GM04503 (cell line): ENCODE data around the gene ADK.
"Not testable (repeated sequence)": the region's sequence is repeated elsewhere in the genome, so short reads cannot be mapped to it uniquely, and the experiment has no call there.

Experiments used
- DNase-seq: peaks from one replicate; pipeline ENCODE4 v3.0.0-alpha.2; 2012; ENCODE audit warnings: low read depth

Gene ADK

GRCh38 chr10:74490551-74490950, 339.5 kb downstream of the ADK start:
- DNase-seq, result no peak

DNA sequence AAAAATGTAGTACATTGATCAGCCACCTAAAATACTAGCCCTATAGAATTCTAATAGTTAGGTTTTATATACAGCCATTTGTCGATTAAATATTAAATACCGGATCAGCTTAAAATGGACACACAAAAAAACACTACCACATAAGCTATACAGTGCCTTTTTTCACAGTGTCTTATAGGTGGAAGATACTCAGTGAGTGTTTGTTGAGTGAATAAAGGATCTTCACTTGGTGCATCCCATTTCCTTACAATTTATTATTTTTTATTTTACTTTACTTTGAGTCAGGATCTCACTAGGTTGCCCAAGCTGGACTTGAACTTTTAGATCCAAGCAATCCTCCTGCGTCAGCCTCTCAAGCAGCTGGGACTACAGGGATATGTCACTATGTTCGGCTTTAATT, 340.0 kb downstream of the ADK start:
- no peak for DNase-seq

GRCh38 chr10:74496276-74496675, 345.3 kb downstream of the ADK start:
- not testable (repeated sequence) for DNase-seq

DNA sequence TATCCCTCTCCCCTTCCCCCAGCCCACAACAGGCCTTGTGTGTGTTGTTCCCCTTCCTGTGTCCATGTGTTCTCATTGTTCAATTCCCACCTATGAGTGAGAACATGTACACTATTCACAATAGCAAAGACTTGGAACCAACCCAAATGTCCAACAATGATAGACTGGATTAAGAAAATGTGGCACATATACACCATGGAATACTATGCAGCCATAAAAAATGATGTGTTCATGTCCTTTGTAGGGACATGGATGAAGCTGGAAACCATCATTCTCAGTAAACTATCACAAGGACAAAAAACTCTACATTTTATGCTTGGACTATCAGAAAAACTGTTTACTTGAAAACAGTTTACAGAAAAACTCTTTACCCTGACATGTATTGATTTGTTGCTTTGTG, 347.6 kb downstream of the ADK start:
- DNase-seq, result not testable (repeated sequence)

- no peak for DNase-seq
Measured at GRCh38 chr10:74500026-74500704, 349.1 kb downstream of the ADK start.

DNA sequence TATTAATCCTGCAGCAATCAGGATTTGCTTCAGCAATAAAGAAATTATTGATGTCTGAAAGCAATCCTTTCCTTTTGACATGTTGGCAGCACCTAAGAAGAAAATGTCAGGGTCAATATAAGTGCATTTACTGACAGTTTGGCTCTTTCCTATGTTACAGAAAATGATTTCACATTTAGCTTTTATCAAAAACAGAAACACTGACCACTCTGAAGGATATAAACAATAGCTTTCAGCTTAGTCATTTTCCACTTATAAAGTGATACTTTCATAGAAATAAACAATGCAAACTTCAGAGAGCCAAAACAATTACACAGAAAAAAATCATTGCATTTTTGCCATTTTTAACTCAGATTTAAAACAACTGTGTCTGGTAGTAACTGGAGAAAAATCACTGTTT, 349.8 kb downstream of the ADK start:
- DNase-seq, result peak; percentile 21

DNA sequence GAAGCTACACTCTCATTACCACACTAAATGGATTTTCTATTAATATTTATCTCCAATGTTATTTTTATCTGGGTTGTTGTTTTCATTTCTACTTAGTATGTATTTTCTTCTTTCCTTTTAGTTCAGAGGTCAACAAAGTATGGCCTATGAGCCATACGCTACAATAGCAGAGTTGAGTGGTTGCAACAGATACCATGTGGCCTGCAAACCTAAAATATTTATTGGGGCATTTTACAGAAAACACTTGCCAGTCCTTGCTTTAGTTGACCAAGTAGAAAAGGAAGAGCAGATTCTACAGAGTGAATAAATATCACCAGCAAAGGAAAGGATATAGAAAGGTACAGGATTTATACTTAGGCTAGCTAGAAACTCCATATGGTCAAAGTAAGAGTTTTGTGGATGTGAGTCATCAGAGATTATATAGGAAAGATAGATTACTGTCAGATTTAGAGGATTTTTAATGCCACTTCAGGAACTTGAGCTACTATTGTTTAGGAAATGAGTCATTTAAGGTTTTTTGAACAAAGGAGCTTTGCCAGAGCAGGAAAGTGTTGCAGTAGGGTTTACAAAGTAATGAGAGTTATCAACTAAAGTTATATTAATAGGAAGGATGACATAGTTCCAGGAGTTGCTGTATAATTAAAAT, 352.1 kb downstream of the ADK start:
- DNase-seq, result peak; percentile 30

- no peak for DNase-seq
Measured at GRCh38 chr10:74507951-74508350, 356.9 kb downstream of the ADK start.

DNA sequence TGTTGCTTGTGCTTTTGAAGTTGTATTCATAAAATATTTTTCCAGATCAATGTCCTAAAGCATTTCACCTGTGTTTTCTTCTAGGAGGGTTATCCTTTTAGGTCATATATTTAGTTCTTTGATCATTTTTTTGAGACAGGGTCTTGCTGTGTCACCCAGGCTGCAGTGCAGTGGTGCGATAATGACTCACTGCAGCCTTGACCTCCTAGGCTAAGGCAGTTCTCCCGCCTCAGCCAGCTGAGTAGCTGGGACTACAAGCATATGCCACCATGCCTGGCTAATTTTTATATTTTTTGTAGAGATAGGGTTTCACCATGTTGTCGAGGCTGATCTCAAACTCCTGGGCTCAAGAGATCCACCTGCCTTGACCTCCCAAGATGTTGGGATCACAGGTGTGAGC, 359.6 kb downstream of the ADK start:
- DNase-seq, result no peak

GRCh38 chr10:74511051-74511450, 360.0 kb downstream of the ADK start:
- no peak for DNase-seq

DNA sequence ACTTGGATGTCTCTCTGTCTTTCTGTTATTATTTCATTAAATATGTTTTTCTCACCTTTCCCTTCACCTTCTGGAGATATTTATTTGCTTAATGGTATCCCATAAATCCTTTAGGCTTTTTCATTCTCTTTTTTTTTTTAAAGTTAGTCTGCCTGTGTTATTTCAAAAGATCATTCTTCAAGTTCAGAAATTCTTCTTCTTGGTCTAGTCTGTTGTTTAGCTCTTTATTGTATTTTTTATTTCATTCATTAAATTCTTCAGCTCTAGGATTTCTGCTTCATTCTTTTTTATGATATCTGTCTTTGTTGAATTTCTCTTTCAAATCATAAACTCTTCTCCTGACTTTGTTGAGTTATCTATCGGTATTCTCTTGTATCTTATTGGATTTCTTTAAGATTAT, 363.3 kb downstream of the ADK start:
- DNase-seq, result no peak

- DNase-seq, result no peak
Measured at GRCh38 chr10:74518061-74518460, 367.0 kb downstream of the ADK start.

DNA sequence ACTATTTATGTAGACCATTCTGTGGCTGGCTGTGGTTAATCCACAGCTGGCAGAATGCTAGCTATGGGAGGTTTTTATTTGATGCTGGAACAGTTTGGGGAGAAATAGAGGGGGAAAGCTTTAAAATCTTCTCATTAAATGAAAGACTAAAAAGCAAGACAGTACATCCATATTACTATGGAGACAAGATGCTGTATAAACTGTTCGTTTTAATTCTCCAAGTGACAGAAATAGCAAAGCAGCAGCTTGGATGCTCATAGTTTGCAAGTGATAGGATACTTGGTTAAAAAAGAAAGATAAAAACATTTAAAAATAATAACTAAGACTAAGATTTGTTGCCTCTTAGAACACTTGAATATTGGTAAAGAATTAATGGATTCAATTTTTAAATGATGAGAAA, 370.5 kb downstream of the ADK start:
- DNase-seq, result no peak

- DNase-seq, result no peak
Measured at GRCh38 chr10:74523199-74523598, 372.2 kb downstream of the ADK start.

DNA sequence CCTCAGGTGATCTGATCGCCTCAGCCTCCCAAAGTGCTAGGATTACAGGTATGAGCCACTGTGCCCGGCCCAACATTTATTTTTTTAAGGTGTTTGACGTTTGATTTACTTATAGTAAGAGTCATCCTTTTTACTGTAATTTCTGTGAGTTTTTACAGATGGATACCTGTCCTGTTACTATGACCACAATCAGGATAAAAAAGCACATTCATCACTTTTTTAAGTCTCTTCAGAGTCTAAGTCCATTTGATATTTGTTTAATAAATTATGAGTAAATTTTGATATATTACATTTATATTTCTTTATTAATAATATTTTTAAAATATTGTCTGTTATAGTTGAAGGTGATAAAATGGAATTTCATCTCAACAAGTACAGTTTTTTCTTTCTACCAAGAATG, 374.9 kb downstream of the ADK start:
- DNase-seq, result no peak

DNA sequence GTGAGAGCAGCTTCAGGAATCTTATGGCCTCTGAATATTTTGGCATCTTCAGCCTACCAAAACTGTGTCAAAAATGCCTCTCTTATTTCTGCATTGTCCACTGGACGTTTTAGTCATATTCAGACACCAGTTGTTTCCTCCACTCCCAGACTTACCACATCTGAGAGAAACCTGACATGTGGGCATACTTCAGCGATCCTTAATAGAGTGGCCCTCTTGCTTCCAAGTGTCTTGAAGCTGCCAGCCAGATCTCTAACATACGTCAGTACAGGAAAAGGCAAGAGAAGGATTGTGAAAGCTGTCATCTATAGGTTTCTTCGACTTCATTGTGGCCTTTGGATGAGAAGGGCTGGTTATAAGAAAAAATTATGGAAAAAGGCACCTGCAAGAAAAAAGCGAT, 376.6 kb downstream of the ADK start:
- DNase-seq, result not testable (repeated sequence)

- no peak for DNase-seq
Measured at GRCh38 chr10:74529205-74529604, 378.2 kb downstream of the ADK start.

DNA sequence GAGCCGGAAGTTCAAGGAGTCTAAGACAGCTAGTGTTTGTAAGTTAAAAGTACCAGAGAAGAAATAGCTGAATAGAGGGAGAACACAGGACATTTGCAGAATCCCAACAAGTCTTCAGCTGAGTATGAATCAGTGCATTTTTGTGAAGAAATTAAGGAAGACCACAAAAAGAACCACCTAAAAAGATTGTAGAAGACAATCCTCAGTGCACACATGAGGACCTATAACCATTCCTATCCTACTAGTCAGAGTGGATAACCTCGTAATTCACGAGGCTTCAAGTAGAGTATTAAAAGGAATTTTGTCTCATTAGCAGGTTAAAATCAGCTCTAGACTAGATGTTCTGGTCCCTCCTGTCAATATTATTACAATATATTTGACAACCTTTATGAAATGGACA, 380.0 kb downstream of the ADK start:
- no peak for DNase-seq

- DNase-seq, result no peak
Measured at GRCh38 chr10:74539317-74539716, 388.3 kb downstream of the ADK start.

DNA sequence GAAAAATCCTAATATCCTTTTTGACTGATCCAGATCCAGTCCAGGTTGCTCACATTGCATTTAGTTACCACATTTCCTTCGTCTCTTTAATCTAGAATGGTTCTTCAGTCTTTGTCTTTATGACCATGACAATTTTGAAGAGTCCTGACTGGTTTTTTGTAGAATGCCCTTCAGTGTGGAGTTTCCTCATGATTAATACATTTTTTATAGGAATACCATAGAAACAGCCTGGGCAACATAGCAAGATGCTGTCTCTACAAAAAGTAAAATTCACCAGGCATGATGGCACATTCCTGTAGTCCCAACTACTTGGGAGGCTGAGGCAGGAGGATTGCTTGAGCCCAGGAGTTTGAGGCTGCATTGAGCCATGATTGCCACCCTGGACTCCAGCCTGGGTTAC, 390.4 kb downstream of the ADK start:
- DNase-seq, result no peak

DNA sequence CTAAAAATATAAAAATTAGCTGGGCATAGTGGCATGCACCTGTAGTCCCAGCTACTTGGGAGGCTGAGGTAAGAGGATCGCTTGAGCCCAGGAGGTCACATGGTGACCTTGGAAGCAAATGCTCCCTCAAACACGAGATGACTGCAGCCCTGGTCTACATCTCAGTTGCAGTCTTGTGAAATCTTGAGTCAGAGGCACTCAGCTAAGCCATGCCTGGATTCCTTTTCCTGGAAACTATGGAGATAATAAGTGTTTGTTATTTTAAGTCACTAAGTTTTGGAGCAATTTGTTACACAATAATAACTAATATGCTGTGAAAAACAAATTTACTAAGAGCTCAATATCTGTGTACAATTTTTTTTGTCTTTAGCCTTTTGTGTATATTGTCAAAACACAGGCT, 391.1 kb downstream of the ADK start:
- peak; percentile 88 for DNase-seq

- DNase-seq, result no peak
Measured at GRCh38 chr10:74543276-74543675, 392.3 kb downstream of the ADK start.

- no peak for DNase-seq
Measured at GRCh38 chr10:74544106-74544505, 393.1 kb downstream of the ADK start.

DNA sequence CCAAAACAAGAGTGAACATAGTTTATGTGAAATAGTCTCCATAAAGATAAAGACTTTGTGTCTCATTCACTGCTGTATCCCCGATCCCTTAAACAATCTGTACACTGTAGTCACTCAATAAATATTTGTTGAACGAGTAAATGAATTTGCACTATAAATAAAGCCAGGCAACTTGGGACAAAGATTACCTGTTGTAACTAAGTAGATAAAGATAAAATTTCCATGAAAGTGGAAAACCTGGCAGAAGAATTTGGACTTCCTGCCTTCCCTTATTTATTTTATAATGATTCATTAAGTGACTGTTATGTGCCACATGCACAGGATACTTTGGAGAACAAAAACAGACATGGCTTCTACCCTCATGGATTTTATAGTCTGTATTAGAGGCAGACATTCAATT, 397.7 kb downstream of the ADK start:
- no peak for DNase-seq
